C4-2B (cell line): ENCODE results near the gene FYCO1.

ENCODE experiments used
- CTCF ChIP-seq: fragments of 450-650 bp; conservative IDR thresholded peaks from 2 replicates; pipeline ENCODE4 v1.5.1; 2017; ENCODE audit warnings: mild to moderate bottlenecking
- ZFX ChIP-seq: fragments of 450-650 bp; IDR thresholded peaks from 2 replicates; pipeline ENCODE4 v1.6.1; 2017

GRCh38 chr3:45874677-45875346, 120.8 kb downstream of the FYCO1 start:
- TF ChIP-seq CTCF, result no peak
- no peak for TF ChIP-seq ZFX
